AG10803 (cell line): ENCODE measurements around the gene MDH1.
"Not testable (repeated sequence)": the region's sequence is repeated elsewhere in the genome, so short reads cannot be mapped to it uniquely, and the experiment has no call there.

ENCODE experiments used
- DNase-seq: peaks from one replicate; pipeline ENCODE4 v3.0.0; 2010; ENCODE audit warnings: low read depth
- H3K4me3 ChIP-seq: 2 replicates; pipeline ENCODE4 v1.5.1; 2011; ENCODE audit warnings: mild to moderate bottlenecking, low read length, control low read depth
- TF ChIP-seq, protein P1 (sequence below): conservative IDR thresholded peaks from 2 replicates; pipeline ENCODE4 v1.5.1; 2011; ENCODE audit warnings: mild to moderate bottlenecking, low read length, control low read depth, inconsistent platforms

The MDH1 gene

DNA sequence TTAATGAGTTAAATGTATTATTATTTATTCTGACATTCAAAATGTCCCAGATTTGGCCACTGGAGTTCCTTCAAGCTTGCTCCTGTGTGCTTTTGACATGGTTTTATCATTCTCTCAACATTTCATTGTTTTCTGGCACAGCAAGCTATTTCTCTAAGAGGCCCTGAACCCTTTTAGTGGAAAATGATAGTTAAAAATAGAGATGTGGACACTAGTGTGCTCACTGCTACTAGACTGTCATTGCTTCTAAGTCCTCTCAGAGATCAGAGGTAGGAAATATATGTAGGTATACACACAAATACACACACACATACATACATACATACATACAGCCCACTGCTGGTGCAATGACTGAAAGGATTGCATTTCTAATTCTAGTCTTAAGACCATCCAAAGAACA, 26.0 kb upstream of the MDH1 start:
- no peak for DNase-seq
- TF ChIP-seq, protein P1, sequence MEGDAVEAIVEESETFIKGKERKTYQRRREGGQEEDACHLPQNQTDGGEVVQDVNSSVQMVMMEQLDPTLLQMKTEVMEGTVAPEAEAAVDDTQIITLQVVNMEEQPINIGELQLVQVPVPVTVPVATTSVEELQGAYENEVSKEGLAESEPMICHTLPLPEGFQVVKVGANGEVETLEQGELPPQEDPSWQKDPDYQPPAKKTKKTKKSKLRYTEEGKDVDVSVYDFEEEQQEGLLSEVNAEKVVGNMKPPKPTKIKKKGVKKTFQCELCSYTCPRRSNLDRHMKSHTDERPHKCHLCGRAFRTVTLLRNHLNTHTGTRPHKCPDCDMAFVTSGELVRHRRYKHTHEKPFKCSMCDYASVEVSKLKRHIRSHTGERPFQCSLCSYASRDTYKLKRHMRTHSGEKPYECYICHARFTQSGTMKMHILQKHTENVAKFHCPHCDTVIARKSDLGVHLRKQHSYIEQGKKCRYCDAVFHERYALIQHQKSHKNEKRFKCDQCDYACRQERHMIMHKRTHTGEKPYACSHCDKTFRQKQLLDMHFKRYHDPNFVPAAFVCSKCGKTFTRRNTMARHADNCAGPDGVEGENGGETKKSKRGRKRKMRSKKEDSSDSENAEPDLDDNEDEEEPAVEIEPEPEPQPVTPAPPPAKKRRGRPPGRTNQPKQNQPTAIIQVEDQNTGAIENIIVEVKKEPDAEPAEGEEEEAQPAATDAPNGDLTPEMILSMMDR = no peak
- no peak overlapping the region for H3K4me3 ChIP-seq

DNA sequence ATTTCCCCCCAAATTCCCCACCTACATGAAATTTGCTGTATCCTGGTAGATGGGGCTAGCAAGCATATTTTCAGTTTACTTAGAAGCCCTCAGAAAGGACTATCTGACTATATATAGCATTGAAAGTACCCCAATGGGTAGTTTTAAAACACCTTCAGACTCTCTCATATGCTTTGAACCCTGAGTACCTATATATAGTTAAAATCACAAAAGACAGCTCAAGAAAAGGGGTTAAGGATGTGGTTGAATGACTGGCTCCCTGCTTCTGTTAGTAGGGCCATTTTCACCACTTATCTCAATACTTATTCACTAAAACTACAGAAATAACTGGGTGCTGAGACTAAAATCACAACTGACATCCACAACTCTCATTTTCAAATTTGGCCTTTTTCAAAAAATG, 19.0 kb upstream of the MDH1 start:
- TF ChIP-seq, protein P1 = no peak
- no peak for DNase-seq
- no peak overlapping the region for H3K4me3 ChIP-seq

DNA sequence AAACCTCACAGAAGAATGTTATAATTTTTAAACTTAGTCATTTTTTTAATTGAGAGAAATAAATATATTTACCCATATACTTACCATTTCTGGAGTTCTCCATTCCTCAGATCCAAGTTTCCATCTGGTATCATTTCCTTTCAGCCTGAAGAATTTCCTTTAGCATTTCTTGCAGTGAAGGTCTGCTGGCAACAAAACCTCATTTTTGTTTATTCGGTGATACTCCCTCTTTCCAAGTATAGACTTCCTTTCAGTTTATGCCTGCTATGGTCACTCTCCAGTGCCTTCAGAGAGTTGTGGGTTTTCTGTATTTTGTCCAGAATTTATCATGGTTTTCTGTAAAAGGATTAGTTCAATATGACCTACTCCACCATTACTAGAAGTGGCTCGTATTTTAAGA, 17.5 kb upstream of the MDH1 start:
- TF ChIP-seq, protein P1 = no peak
- no peak overlapping the region for H3K4me3 ChIP-seq
- DNase-seq = peak; percentile 9

DNA sequence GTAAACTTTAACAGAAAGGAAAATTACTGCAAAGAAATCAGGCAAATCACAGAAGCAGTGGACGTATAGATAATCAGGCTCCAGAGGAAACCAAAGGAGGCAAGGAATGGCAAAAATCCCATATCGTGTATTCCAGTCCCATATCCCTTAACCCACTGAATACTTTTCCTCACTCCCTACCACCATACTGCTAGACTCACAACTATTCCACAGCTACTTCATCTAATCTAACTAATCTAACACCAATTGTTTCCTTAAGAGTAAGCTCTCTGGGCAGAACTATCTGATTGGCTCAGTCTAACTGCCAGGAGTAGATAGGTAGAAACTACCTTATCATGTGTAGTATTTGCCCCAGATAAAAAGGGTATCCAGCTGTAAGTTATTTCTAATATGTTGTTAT, 16.8 kb upstream of the MDH1 start:
- TF ChIP-seq, protein P1 = no peak
- DNase-seq = no peak
- H3K4me3 ChIP-seq = no peak overlapping the region

DNA sequence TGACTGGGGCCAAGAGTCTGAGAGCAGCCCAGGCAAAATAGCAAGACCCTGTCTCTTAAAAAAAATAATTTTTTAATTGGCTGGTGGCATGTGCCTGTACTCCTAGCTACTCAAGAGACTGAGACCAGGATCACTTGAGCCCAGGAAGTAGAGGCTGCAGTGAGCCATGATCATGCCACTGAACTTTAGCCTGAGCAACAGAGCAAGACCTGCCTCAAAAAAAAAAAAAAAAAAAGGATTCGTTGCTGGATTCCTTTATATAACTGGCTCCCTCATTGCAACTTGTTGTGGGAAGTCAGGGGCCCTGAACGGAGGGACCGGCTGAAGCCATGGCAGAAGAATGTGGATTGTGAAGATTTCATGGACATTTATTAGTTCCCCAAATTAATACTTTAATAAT, 15.7 kb upstream of the MDH1 start:
- not testable (repeated sequence) for H3K4me3 ChIP-seq, DNase-seq

DNA sequence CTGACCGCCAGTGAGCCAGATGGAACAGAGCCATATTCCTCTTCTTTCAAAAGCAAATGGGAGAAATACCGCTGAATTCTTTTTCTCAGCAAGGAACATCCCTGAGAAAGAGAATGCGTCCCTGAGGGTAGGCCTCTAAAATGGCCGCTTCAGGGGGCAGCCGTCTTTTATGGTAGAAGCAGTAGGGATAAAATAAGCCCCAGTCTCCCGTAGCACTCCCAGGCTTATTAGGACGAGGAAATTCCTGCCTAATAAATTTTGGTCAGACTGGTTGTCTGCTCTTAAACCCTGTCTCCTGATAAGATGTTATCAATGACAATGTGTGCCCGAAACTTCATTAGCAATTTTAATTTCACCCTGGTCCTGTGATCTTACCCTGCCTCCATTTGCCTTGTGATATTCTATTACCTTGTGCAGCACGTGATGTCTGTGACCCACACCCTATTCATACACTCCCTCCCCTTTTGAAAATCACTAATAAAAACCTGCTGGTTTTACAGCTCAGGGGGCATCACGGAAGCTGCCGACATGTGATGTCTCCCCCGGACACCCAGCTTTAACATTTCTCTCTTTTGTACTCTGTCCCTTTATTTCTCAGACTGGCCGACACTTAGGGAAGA, 14.9 kb upstream of the MDH1 start:
- not testable (repeated sequence) for H3K4me3 ChIP-seq, DNase-seq

DNA sequence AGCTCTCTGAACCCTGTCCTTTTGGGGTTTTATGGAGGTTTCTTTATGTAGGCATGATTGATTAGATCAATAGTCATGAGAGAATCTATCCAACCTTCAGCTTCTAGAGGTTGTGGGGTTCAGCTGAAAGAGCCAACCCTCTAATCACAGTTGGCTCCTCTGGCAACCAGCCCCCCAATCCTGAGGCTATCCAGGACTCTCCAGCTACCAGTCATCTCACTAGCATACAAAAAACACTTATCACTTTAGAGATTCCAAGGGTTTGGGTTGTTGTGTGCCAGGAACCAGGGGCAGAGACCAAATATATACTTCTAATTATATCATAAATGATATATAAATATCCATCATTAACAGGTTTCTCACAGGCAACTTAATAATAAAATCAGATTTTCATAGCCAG, 12.2 kb upstream of the MDH1 start:
- TF ChIP-seq, protein P1 = no peak
- no peak overlapping the region for H3K4me3 ChIP-seq
- DNase-seq = no peak

DNA sequence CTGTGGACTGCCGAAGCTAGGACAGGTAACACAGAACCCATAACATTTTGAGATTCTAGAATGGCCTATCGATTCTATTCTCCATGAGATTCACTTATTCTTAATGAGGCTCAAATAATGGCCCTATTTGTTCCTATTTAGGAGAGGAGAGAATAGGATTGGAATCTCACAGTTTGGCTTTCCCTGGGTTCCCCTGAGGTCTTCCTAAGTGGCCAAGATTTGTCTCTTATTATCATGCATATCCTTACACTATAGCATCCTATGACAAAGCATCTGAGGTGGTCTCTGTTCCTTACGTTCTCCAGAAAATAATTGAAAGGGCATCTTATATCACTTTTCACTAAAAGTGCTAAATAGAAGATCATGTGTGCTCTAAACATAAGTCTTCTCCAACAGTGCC, 10.0 kb upstream of the MDH1 start:
- DNase-seq = no peak
- TF ChIP-seq, protein P1 = no peak
- no peak overlapping the region for H3K4me3 ChIP-seq
